Measurements from ENCODE around the gene RHEX. TPM values are rescaled to one million over a fixed set of nuclear protein-coding genes. Genes with fewer than 3 reads are reported as not detected.

Gene RHEX
- total RNA-seq, 1 donor from 2014 or later: 34.8 TPM

DNA sequence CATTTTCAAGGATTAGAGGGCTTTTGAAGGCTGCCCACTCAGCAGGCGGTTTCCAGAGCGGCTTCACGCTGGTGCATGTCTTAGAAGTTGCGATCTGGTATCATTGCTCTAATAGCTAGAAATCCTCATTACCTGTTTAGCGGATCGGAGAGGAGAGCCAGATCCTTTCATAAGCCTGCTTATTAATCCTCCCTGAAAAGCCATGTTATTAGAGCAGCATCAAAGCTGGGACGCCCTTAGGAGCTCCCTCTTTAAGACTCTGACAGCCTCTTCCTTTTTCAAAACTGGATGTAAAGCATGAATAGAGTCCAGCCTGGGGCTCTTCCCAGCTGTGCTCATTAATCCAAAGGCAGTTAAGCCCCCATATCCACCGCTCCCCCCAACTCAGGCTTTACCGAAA is 15.4 kb upstream of the RHEX start:
- H3K4me1 Mint-ChIP-seq: peaks cover 96% of the 10 kb centered on the region
- ATAC-seq (ENCODE audit: low read depth) (no peak), DNase-seq (no peak)
- H3K27ac Mint-ChIP-seq: peak overlapping the region; percentile 90
- TF ChIP-seq, protein P1, sequence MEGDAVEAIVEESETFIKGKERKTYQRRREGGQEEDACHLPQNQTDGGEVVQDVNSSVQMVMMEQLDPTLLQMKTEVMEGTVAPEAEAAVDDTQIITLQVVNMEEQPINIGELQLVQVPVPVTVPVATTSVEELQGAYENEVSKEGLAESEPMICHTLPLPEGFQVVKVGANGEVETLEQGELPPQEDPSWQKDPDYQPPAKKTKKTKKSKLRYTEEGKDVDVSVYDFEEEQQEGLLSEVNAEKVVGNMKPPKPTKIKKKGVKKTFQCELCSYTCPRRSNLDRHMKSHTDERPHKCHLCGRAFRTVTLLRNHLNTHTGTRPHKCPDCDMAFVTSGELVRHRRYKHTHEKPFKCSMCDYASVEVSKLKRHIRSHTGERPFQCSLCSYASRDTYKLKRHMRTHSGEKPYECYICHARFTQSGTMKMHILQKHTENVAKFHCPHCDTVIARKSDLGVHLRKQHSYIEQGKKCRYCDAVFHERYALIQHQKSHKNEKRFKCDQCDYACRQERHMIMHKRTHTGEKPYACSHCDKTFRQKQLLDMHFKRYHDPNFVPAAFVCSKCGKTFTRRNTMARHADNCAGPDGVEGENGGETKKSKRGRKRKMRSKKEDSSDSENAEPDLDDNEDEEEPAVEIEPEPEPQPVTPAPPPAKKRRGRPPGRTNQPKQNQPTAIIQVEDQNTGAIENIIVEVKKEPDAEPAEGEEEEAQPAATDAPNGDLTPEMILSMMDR (IDR thresholded peaks at IDR 0.05): no peak
- H3K36me3 Mint-ChIP-seq (ENCODE audit: low read depth): peaks cover 33% of the 10 kb centered on the region
- H3K9me3 Mint-ChIP-seq: no peaks in the 10 kb centered on the region
- ChIA-PET POLR2A (interaction anchor here (0.8 to 6.9 kb wide), 11 partner anchors 9 to 884 kb away, joined by 3 to 101 read pairs (median 5); partner anchors contain the start of genes FCMR and RAB29), CTCF (interaction anchor here (1.0 to 1.8 kb wide), 5 partner anchors 13 to 246 kb away, joined by 3 to 9 read pairs (median 4); no protein-coding TSS in a partner anchor)
- peak overlapping the region; percentile 92 for H3K4me3 Mint-ChIP-seq
- intact Hi-C loops (cut with micrococcal nuclease): loop anchor here (1.0 kb wide), 1 partner anchor 13 kb away; no protein-coding TSS in a partner anchor
- no peaks in the 10 kb centered on the region for H3K27me3 Mint-ChIP-seq

DNA sequence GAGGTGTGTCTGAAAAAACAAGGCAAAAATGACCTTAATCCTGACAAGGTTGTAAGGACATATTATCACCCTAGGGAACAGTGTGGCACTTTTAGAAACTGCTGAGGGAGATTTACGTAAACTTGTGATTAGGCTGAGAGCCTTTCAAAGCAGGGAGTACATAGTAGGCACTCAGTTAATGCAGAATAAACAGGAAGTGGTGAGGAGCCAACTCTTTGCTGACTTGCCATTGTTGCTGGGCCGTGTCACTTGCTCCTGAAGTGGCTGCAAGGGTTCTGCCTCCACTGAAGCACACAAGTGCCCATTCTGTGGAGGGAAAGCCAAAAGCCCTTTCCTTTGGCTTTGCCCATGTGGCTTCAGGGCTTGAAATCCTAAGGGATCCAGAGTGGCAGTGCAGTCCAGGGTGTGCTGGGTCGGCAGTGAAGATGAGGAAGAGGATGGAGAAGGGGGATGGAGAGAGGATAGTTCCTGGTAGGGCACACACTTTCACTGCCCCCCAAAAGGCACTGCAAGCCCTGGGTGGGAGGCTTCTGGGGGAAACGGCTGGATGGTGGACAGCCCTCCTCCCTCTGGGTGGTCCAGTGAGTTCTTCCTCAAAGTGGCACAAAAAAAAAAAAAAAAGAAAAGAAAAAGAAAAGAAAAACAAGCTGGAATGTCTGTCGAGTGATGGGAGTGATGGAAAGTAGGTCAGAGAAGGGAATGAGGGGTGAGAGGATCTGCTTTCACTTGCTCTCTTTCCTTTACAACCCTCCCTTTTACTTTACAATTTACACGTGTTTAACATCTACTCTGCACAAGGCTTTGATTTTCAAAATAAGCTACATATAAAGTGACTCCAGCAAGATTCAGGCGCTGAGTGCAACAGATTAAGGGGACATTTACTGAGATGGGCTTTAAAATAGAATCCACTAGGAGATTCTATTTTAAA is 13.7 kb upstream of the RHEX start:
- ChIA-PET CTCF (interaction anchor here (1.8 to 1.9 kb wide), 2 partner anchors 8 to 247 kb away, joined by 4 to 7 read pairs; no protein-coding TSS in a partner anchor), POLR2A (interaction anchor here (0.6 to 6.9 kb wide), 10 partner anchors 9 to 651 kb away, joined by 3 to 101 read pairs (median 4); no protein-coding TSS in a partner anchor)
- ATAC-seq (ENCODE audit: low read depth) (no peak), DNase-seq (no peak)
- Mint-ChIP-seq H3K4me3 (peak overlapping the region; percentile 55), H3K4me1 (peaks cover 91% of the 10 kb centered on the region), H3K36me3 (ENCODE audit: low read depth) (peaks cover 38% of the 10 kb centered on the region), H3K27ac (peak overlapping the region; percentile 86), H3K27me3 (no peaks in the 10 kb centered on the region), H3K9me3 (no peaks in the 10 kb centered on the region)
- intact Hi-C loops (cut with micrococcal nuclease): loop anchor here (1.0 kb wide), 1 partner anchor 9 kb away; no protein-coding TSS in a partner anchor
- TF ChIP-seq, protein P1 (IDR thresholded peaks at IDR 0.05): no peak

DNA sequence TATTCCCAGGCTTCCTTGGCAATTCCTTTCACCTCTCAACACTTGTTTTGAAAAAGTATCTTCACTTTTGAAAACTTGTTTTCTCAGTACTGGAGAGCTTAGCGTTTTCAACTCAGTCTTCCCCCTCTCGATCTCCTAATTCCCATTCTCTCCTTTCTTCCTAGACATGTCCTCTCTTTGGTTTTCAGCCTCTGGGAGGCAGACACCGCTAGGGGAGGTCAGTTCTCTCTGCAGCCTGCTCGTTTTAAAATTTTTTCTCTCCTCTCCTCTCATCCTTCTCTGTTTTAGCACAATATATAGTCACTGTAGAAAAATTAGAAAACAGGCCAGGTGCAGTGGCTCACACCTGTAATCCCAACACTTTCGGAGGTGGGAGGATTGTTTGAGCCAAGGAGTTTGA is 12.6 kb upstream of the RHEX start:
- TF ChIP-seq, protein P1 (IDR thresholded peaks at IDR 0.05): no peak
- ATAC-seq (ENCODE audit: low read depth) (no peak), DNase-seq (no peak)
- Mint-ChIP-seq H3K27ac (peak overlapping the region; percentile 82), H3K36me3 (ENCODE audit: low read depth) (peaks cover 36% of the 10 kb centered on the region), H3K9me3 (no peaks in the 10 kb centered on the region), H3K4me1 (peaks cover 84% of the 10 kb centered on the region), H3K4me3 (peak overlapping the region; percentile 48), H3K27me3 (no peaks in the 10 kb centered on the region)
- intact Hi-C loops (cut with micrococcal nuclease): loop anchor here (10.0 kb wide), 1 partner anchor 884 kb away; the partner anchor contains the start of gene FCMR
- ChIA-PET CTCF (interaction anchor here (1.9 kb wide), 1 partner anchor 9 kb away, joined by 7 read pairs; no protein-coding TSS in a partner anchor), POLR2A (interaction anchor here (0.6 to 6.9 kb wide), 5 partner anchors 8 to 95 kb away, joined by 3 to 101 read pairs (median 4); no protein-coding TSS in a partner anchor)

DNA sequence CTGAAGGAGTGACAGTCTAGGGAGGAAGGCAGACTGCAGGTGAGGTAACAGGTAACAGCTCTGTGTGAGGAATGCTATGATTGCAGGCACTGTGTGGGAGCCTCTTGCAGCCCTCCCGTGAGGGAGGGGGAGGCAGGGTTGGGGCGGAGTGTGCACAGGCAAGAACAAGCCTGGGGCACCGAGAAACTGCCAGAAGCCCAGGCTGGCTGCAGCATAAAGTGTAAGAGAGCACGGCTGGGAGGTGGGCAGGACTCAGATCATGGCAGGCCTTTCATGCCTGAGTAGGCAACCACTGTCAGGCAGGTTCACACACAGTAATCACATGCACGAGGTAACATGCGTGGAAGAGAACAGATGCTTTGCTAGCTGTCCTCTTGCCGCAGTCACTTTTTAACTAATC is 11.3 kb upstream of the RHEX start:
- ATAC-seq (ENCODE audit: low read depth): peak; percentile 90
- TF ChIP-seq, protein P1 (IDR thresholded peaks at IDR 0.05): no peak
- H3K27ac Mint-ChIP-seq: peak overlapping the region; percentile 89
- H3K36me3 Mint-ChIP-seq (ENCODE audit: low read depth): peaks cover 36% of the 10 kb centered on the region
- intact Hi-C loops (cut with micrococcal nuclease): loop anchor here (1.0 to 10.0 kb wide), 2 partner anchors 9 to 883 kb away; partner anchors contain the start of gene FCMR
- DNase-seq: peak; percentile 36
- peaks cover 81% of the 10 kb centered on the region for H3K4me1 Mint-ChIP-seq
- H3K4me3 Mint-ChIP-seq: peak overlapping the region; percentile 76
- ChIA-PET POLR2A (interaction anchor here (0.6 to 3.1 kb wide), 3 partner anchors 10 to 18 kb away, joined by 3 to 24 read pairs (median 3); no protein-coding TSS in a partner anchor), CTCF (interaction anchor here (2.0 to 2.2 kb wide), 2 partner anchors 11 to 65 kb away, joined by 8 to 9 read pairs; no protein-coding TSS in a partner anchor)
- no peaks in the 10 kb centered on the region for H3K27me3 Mint-ChIP-seq
- no peaks in the 10 kb centered on the region for H3K9me3 Mint-ChIP-seq
